Stimulated activated CD4-positive, alpha-beta T cell treated with anti-CD3 and anti-CD28 coated beads, Interleukin-4, amount 100 ng/mL, for 1 hour (primary cell): ENCODE data around the gene FBXL13.
A peak's percentile ranks its signal among the peaks of the same experiment; 100 is the strongest.

ENCODE experiments used
- DNase-seq: peaks from one replicate; pipeline ENCODE4 v3.0.0-alpha.2; 2020

FBXL13 gene

DNA sequence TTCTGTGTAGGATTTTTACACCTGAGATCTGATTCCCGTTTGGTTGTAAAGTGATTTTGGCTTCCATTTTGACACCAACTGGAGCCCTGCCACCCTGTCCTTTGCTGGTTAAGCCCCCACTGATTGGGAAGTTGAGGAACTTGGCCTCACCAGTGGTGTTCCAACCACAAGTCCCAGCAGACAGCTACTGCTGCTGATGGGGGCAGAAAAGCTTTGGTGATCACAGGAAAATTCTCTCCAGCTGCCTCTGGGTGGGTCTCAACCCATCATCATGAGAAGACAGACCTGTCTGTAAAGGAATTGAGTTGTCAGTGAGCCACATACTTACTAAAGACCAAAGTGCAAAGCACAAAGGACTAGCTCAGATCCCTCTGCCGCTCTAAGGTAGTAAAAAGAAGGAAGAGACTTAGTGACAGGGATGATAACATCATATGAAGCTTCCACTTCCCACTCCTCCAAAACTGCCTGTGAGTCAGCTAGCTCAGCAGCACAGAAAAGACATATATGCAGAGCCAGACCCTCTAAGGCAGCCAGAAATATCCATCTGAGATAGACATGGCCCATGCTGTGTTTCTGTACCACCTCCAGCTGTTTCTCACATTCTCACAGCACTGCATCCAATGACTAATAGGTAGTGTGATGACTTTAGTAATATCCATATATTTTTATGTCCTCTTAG, 184.2 kb downstream of the FBXL13 start:
- DNase-seq: no peak

DNA sequence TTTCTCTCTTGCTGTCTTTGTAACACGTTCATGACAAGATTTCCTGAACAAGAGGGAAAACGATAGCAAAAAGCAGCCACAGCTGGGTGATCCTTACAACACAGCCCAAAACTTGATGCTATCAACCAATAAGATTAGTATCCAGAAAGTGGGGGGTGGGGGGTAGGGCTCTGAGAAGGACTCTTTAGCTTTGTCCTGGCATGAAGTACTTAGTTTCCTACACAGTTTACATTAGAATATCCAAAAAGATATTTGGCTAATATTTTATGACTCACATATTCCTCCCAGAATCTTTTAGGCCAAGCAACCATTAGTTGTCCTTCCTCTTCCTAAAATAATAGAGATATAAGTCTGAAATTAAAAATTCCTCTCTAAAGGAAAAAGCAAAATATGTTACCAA, 184.7 kb downstream of the FBXL13 start:
- no peak for DNase-seq

DNA sequence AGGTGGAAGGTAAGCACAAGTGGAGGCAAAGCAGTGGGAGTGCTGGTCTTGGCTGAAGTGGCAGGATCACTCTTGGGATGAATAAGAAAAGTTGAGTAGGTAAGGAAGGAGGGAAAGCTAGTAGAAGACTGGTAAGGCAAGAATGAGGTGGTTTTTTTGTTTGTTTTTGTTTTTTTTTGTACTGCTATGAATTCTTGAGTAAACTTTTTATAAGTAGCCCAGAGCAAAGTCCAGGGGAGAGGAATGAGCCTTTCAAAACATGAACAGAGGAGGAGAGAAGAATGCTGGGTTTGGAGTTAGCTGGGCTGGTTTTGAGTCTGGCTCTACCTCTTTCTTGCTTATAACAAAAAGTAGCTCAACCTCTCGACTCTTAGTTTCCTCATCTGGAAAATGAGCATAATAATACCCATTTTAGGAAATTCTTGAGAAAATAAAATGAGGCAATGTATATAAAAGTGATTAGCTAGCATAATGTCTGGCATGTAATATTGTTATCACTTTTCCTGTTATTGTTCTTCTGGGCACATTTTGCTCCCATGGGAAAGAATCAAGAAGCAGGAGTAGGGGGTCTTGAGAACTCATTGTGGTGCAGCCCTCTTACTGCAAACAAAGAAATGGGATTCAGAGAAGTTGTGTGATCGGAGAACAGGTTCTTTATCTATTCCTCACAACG, 185.9 kb downstream of the FBXL13 start:
- DNase-seq: no peak

DNA sequence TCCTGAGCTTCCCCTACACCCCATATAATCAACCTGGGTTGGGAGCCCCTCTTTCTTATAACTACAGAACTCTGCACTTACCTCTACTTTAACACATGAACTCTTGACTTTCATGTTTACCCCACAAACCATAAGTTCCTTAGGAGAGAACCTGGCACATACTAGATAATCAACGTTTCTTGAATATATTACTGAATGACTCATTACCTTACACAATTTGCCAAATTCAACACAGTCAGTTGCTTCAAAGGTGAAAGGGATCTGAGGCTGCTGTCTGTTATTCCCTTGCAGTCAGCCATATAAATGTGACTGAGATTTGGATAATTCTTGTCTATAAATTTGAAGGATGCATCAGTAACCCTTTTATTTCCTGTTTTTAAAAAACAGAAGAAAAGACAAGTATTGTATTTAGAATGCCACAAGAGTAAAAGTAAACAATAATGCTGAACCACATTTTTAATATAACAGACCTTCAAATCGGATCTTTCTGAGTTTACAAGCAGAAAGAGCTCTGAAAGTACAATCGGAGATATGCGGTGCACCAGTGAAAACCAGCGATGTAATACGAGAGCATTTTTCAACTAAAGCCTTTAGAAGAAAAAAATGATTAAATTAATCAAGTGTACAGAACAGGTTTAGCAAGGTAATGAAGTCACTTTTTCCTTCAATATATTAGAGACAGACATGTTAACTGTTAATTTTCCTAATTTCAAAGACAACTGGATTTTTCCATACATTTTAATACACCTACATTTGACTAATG, 191.3 kb downstream of the FBXL13 start:
- no peak for DNase-seq

DNA sequence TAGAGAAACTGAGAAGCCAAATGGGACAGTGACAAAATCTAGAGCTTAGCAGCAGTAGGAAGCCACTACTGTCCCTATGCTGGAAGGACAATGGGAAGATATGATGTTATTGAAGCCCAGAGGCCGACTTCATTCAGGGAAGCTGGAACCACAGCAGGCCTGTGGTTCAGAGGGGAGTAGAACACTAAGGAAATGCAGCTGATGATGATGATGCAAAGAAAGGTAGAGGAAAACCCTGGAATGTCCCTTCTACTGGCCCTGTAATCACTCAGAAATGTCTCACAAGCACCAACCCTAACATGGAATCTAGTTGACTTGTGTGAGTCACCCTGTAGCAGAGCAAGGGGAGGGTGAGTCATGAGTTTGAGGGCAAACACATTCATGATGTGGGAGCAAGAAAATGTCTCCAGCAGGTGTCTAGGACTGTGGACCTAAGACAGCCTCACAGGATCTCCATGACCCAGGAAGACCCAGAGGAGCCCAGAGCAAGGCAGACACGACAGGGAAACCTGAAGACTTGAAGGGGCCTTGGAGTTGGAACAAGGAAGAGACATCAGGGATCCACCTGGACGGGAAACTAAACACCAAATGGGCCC, 198.8 kb downstream of the FBXL13 start:
- peak; percentile 8 for DNase-seq

DNA sequence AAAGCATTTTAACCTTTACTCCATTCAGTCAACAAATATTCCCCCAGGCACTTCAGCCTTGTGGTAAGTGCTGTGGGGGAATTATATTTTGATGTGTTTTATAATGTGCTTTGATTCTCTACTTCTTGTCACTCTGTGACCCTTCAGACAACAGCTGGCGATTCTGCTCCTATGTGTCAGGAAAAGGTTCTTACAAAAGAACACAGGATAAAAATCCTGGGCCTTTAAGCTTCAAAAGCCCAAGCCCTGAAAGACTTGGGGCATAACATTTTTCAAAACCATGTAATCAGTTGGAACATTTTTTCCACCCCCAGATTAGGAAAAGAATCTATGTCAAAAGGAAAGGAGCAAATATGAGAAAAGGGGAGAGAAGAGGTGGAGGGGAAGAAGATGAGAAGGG, 199.6 kb downstream of the FBXL13 start:
- no peak for DNase-seq

DNA sequence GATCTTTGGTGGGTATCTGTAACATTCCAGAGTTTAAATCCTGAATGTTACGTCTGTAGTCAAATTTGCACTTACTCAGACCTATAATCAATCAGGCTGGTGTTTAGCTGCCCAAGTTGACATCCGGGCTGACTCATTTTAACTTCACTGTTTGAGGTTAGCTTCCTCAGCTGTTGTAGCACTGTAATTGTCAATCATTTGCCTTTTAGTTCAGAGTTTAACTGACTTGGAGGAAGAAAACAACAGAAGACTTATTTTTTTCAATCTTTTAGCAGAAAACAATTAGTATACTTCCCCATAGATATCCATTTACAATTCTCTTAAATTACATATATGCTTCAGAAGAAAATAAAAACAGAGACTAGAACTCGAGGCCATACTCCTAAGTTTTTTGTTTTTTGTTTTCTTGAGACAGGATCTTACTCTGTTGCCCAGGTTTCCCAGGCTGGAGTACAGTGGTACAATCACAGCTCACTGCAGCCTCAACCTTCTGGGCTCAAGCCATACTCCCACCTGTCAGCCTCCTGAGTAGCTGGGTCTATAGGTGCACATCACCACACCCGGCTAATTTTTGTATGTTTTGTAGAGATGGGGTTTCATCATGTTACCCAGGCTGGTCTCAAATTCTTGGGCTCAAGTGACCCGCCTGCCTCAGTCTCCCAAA, 200.3 kb downstream of the FBXL13 start:
- no peak for DNase-seq

DNA sequence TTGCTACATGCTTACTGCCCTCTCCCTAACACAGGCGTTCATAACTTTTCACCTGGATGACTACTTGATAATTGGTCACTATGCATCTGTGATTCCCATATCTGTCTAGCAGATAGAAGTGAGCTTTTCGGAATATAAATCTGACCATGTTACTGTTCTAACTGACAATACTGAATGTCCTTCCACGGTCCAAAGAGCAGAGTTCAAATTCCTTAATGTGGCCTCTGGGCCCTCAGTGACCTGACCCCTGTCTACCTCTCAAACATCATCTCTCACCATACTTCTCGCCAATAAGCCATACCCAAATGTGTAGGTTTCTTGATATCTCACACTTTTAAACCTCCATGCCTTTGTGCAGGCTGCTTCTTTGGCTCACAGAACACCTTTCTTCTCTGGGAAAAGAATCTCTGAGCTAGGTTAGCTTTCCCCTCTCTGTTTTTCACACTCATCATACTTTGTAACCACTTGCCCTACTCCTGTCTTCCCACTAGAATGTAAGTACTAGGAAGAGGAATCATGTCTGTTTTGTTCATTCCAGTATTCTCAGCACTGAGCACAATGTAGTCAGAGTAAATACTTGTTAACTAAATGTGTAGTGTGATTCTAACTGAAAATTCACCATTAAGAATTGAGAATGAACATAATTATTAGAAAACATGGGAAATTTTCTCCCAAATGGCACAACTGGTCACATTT, 201.0 kb downstream of the FBXL13 start:
- DNase-seq: no peak

DNA sequence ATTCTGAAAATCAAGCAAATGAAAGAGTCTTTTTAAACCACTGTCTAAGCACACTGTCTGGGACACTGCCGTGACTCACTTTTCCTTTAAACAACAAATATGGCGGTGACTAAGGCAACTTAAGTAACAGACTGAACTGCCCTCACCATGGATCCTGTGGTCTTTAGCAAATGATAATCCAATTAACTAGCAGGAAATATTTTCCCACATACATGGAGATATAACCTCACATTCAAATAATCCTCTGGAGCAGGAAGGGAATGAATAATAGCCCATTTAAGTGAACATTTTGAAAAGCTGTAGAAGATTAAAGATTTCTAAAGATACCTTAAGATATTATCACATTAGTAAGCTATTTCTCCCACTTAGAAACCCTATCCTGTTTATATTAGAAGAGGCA, 202.1 kb downstream of the FBXL13 start:
- no peak for DNase-seq

DNA sequence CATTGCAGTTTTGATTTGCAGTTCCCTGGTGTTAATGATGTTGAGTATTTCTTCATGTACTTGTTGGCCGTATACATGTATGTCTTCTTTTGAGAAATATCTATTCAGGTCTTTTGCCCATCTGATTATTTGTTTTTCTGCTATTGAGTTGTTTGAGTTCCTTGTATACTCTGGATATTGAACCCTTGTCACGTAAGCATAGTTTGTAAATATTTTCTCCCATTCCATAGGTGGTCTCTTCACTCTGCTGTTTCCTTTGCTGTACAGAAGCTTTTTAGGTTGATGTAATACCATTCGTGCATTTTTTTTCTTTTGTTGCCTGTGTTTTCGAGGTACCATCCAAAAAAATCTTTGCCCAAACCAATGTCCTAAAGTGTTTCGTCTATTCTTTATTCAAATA, 205.4 kb downstream of the FBXL13 start:
- no peak for DNase-seq

DNA sequence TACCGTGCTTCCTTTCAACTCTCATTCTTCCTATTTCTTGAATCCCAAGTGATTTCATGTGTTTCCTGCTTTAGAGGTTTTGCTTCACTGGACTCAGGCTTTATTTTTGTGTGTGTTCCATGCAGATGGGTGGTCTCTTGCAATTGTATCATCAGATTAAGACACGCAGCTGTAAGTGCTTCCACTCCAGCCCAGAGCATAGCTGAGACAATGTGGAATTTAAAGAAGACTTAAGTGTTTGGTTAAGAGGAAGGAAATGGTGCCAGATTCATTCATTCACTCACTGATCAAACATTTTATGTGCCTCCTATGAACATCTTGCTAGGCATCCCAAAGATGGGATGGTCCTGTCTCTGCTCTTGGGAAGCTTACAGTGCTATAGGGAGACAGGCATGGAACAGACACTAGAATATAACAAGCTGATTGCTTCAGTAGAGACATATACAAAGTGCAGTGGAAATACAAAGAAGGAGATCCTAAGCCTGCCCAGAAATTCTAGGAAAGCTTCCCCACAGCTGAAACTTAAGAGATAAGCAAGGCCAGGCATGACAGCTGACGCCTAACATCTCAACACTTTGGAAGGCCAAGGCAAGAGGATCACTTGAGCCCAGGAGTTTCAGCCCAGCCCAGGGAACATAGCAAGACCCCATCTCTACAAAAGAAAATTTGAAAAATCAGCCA, 207.9 kb downstream of the FBXL13 start:
- DNase-seq: no peak

DNA sequence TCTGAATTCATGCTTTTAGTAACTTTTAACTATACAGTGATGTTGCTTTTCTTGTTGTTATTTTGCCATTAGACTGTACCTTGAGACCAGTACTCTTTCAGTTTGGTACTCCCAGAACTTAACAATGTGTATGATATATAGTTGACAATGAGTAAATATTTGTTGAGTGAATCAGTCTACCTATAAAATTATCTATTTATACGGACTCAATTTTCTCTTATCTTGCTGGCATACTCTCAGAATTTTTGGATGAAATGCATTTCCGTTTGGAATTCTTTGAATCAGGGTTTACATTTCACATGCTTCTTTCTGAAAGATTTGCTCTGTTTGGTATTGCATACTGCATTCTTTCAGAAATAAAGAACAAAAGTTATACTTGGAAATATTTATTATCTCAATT, 209.6 kb downstream of the FBXL13 start:
- no peak for DNase-seq

DNA sequence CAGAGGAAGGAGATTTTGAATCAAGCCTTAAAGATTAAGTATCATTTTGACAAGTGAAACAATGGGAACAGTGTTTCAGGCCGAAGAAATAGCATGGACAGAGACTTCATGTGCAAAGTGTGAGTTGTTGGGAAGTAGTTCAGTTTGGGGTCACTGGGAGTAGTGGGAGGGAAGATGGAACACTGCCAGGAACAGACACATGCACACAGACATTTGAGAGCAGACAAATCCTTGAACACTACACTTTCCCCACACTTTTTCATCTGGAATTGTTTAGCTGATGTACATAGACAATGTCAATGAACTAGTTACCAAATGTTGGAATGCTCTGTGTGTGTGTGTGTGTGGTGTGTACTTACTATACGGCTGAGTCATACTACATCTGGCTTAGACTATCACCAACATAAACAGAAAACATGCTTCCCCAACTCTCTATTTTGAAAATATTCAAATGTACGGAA, 214.2 kb downstream of the FBXL13 start:
- no peak for DNase-seq

DNA sequence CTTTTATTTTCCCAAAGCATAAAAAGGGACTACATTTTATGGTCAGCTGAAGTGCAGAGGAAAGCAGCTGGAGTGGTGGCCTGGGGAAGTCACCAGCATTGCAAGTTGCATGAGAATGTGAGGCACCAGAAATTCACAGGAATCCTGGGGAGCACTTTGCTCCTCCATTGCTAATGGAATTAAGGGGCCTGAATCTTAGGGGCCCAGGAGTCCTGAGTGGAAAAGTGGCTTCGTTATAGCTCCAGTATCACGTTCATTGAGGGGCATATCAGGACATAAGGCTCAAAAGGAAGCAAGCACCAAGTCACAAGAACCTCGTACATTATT, 214.8 kb downstream of the FBXL13 start:
- DNase-seq: no peak

DNA sequence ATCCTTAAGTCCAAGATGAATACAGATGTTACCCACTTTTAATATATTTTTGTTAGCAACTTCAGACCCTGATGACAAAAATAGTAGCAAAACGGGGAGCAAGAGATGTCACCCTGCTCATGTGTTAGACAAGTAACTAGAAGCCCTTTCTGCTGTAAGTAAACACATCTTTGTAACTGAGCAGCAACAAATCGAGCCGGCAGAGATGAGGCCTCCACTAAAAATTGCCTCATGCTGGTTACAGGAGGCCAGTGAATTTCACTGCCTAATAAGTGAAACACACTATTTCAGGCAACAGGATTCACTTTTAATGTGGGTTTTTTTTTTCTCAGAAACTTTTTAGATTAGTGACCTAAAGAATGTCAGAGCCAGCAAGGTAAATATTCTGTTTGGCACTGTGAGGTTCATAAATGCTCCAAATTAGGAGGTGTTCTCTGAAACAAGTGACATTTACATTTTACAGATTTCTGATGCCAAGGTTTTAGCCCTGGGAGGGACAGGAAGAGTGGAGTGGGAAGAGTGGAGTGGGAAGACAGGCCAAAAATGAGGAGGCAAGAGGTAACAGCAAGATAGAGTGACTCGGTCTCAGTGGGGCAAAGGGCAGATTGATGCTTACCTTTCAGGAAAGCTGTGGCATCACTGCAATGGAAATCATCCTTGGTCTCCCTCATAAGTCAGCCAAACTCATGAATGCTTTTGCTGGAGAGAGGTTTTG, 215.4 kb downstream of the FBXL13 start:
- no peak for DNase-seq

DNA sequence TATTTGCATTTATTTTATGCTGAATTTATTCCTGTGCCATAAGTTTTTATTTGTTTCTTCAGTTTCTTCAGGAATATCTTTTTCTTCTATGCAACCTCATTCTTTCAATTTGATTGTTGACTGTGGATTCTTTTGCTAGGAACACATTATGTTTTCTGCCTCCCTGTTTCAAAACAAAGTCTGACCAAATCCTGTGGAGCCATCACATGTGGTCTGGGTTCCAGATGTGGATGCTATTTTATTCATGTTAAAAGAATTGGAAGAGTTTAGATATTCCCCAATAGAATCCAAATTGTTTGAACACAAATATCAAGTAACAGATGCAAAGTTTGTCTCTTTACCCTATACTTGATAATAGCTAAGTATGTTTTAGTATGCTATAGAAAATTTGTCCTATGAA, 218.6 kb downstream of the FBXL13 start:
- DNase-seq: no peak

DNA sequence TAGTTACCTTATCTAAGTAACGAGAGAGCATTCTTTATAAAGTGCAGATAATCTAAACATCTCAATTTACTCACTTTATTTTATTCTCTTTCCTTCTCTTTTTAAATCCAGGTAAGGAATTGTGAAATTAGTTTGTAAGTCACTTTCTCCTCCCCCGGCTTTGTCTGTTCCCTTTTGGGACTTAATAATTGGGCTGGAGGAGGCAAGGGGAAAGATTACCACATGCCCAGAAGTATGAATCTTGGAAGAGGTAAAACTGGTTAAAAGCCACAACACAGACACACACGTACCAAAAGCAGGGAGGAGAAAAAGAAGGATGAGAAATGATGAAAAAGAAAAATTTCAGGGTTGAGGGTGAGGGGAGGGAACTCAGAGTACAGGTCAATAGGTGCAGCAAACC, 225.1 kb downstream of the FBXL13 start:
- DNase-seq: no peak

DNA sequence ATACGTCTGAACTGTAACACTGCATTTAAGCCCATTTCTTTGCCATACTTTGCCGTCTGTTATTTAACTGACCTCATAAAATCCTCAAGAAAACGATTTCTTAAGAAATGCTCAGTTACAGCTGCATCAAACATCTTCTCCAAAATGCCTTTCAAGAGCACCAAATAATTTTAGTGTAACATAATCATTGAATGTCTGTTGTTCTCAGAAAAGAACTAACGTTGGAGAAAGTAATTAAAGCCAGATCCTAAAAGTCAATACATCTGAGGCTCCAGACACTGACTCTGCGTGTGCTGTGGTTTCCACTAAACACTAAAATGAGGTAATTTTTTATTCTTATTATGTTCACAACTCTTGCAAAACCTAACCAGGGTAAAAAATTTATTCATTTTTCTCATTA, 225.5 kb downstream of the FBXL13 start:
- no peak for DNase-seq

DNA sequence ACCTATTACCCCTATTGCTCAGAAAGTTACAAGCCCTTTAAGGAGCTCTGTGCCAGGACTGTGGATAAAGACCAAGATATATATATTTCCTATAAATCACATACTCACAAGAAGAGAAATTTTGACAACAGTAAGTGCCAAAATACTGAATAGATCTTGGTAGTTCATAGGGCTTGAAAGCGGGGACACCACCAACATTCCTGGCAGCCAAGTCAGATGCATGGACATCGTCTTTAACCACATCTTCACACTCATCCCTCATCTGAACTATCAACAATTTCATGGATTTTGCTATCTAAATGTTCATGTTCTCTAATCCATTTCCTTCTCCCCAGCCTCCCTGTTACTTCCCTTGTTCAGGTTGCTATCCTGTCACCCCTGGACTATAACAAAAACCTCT, 229.2 kb downstream of the FBXL13 start:
- DNase-seq: no peak

DNA sequence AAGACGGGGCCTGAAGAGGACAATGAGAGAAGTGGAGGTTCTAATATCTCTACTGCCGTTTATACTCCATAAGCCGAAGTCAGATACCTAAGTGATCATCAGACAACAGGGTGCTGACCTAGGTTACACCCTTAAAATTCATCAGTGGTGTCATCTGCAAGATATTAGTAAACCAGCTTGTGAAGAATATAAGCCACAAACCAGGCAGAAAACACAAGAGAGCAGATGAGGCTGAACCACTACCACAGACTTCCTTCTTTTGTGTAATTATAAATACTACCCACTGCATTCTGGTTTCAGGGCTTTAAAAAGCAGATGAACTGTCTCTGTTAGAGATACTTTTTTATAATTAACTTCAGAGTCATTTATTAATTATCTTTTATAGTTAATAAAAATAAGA, 230.7 kb downstream of the FBXL13 start:
- DNase-seq: no peak

DNA sequence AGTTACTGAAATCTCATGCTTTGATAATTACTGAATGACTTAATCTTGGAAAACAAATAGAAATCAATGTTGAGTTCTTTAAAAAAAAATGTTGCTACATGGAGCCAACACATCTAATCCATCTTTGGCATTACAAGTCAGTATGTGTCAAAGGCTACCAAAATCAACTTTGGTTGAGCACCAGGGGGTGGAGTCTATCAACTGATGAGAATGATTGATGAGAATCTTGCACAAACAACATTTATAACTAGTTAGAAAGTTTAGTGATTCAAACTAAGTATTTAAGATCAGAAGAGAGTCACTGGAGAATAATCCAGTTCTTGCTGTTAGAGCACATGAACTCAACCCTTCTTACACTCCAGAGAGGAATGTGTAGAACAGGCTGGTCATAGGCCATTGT, 232.3 kb downstream of the FBXL13 start:
- DNase-seq: no peak
